Measurements from ENCODE around the gene MCOLN1. TPM values are rescaled to one million over a fixed set of nuclear protein-coding genes. Genes with fewer than 3 reads are reported as not detected.

MCOLN1 gene
- total and polyA plus RNA-seq, 11 donors = 12.1 to 49.7 (median 21.0) TPM

GRCh38 chr19:7540761-7541474 is 18.5 kb downstream of the MCOLN1 start:
- Histone ChIP-seq H3K36me3 (peaks cover 0 to 83% (median 73%) of the 10 kb centered on the region in 9 donors), H3K27me3 (no peaks in the 10 kb centered on the region), H3K27ac (no peak overlapping the region), H3K4me1 (peaks cover 0 to 43% (median 7%) of the 10 kb centered on the region in 12 donors), H3K4me3 (no peak overlapping the region), H3K9me3 (no peaks in the 10 kb centered on the region)
- TF ChIP-seq POLR2A (IDR thresholded peaks at IDR 0.05) (no peak), CTCF (IDR thresholded peaks at IDR 0.05) (no peak)
- intact Hi-C loops (cut with DNase I) = no loop called here
- DNase-seq (no peak), ATAC-seq (no peak)
- WGBS, 4 donors = 83 to 84% (median 84%) methylated on average over 33 to 39 of the region's 39 CpGs

GRCh38 chr19:7541475-7541824 is 19.0 kb downstream of the MCOLN1 start:
- no peak overlapping the region for H3K27ac ChIP-seq
- H3K9me3 ChIP-seq = no peaks in the 10 kb centered on the region
- no peaks in the 10 kb centered on the region for H3K27me3 ChIP-seq
- intact Hi-C loops (cut with DNase I) = no loop called here
- no peak overlapping the region for H3K4me3 ChIP-seq
- DNase-seq (no peak), ATAC-seq (no peak)
- TF ChIP-seq POLR2A (IDR thresholded peaks at IDR 0.05) = no peak
- TF ChIP-seq CTCF (IDR thresholded peaks at IDR 0.05) = no peak
- peaks cover 0 to 38% (median 1%) of the 10 kb centered on the region in 12 donors for H3K4me1 ChIP-seq
- 92 to 96% (median 94%) methylated on average over 8 to 15 of the region's 15 CpGs for WGBS, 4 donors
- peaks cover 0 to 87% (median 77%) of the 10 kb centered on the region in 9 donors for H3K36me3 ChIP-seq

- intact Hi-C loops (cut with DNase I) = no loop called here
- TF ChIP-seq CTCF (IDR thresholded peaks at IDR 0.05) = no peak
- no peak for TF ChIP-seq POLR2A (IDR thresholded peaks at IDR 0.05)
- no peak for ATAC-seq
- Histone ChIP-seq H3K27me3 (no peaks in the 10 kb centered on the region), H3K4me3 (no peak overlapping the region), H3K36me3 (peaks cover 0 to 86% (median 77%) of the 10 kb centered on the region in 9 donors), H3K9me3 (no peaks in the 10 kb centered on the region), H3K27ac (peak overlapping the region in 1 of 12 donors; percentile 87), H3K4me1 (peaks cover 0 to 33% (median 0%) of the 10 kb centered on the region in 12 donors)
- WGBS, 4 donors = 93 to 96% (median 95%) methylated on average over 11 of the region's 11 CpGs
- no peak for DNase-seq
These were observed 19.5 kb downstream of the MCOLN1 start for GRCh38 chr19:7541828-7542443.

- WGBS, 4 donors = 96 to 98% (median 96%) methylated on average over 15 to 24 of the region's 24 CpGs
- H3K4me3 ChIP-seq = no peak overlapping the region
- intact Hi-C loops (cut with DNase I) = no loop called here
- peaks cover 0 to 32% (median 0%) of the 10 kb centered on the region in 12 donors for H3K4me1 ChIP-seq
- H3K36me3 ChIP-seq = peaks cover 0 to 79% (median 69%) of the 10 kb centered on the region in 9 donors
- TF ChIP-seq POLR2A (IDR thresholded peaks at IDR 0.05) = no peak
- no peak for TF ChIP-seq CTCF (IDR thresholded peaks at IDR 0.05)
- no peaks in the 10 kb centered on the region for H3K9me3 ChIP-seq
- DNase-seq = no peak
- H3K27me3 ChIP-seq = no peaks in the 10 kb centered on the region
- ATAC-seq = no peak
- peak overlapping the region in 2 of 12 donors; percentile 11 to 87 for H3K27ac ChIP-seq
These were observed 20.3 kb downstream of the MCOLN1 start for GRCh38 chr19:7542556-7543348.
